GM23338 (cell line): Measurements from ENCODE around the gene IMMP2L. TPM values are rescaled to one million over a fixed set of nuclear protein-coding genes. Genes with fewer than 3 reads are reported as not detected.

ENCODE experiments used
- ATAC-seq: fragments of 200-7000 bp; cut with Tn5 transposase; 3 replicates; pipeline ENCODE4 v1.9.1; 2020
- DNase-seq: peaks from one replicate; pipeline ENCODE4 v3.0.0-alpha.2; 2015; ENCODE audit warnings: low spot score
- H2AFZ ChIP-seq: fragments of 200-600 bp; sonication (generic); 2 replicates; pipeline ENCODE4 v1.8.0; 2016; ENCODE audit warnings: antibody characterized with exemption, mild to moderate bottlenecking, moderate library complexity
- H3F3A ChIP-seq: fragments of 200-600 bp; sonication (generic); replicated peaks from 2 replicates; pipeline ENCODE4 v1.8.0; 2017; ENCODE audit warnings: antibody characterized with exemption, mixed run types, low read depth
- H3K27ac ChIP-seq: fragments of 200-600 bp; sonication (generic); 2 replicates; pipeline ENCODE4 v1.6.1; 2016; ENCODE audit warnings: low read depth
- H3K27me3 ChIP-seq: fragments of 200-600 bp; sonication (generic); 2 replicates; pipeline ENCODE4 v1.8.0; 2016; ENCODE audit warnings: mild to moderate bottlenecking, mixed run types, moderate library complexity; ENCODE audit not compliant: insufficient read depth
- H3K36me3 ChIP-seq: fragments of 200-600 bp; sonication (generic); 2 replicates; pipeline ENCODE4 v1.8.0; 2016; ENCODE audit warnings: mild to moderate bottlenecking; ENCODE audit not compliant: insufficient read depth
- H3K4me1 ChIP-seq: fragments of 200-600 bp; sonication (generic); 2 replicates; pipeline ENCODE4 v1.8.0; 2016; ENCODE audit warnings: mild to moderate bottlenecking, moderate library complexity; ENCODE audit not compliant: insufficient read depth
- H3K4me2 ChIP-seq: fragments of 200-600 bp; sonication (generic); 2 replicates; pipeline ENCODE4 v1.7.1; 2017; ENCODE audit warnings: mixed run types
- H3K4me3 ChIP-seq: fragments of 200-600 bp; sonication (generic); 2 replicates; pipeline ENCODE4 v1.6.1; 2016; ENCODE audit warnings: mixed run types
- H3K79me2 ChIP-seq: fragments of 200-600 bp; sonication (generic); replicated peaks from 2 replicates; pipeline ENCODE4 v1.8.0; 2017; ENCODE audit warnings: mild to moderate bottlenecking; ENCODE audit not compliant: insufficient read depth
- H3K9me2 ChIP-seq: fragments of 200-600 bp; sonication (generic); 2 replicates; pipeline ENCODE4 v1.8.0; 2017; ENCODE audit not compliant: insufficient read depth
- H4K20me1 ChIP-seq: fragments of 200-600 bp; sonication (generic); replicated peaks from 2 replicates; pipeline ENCODE4 v1.8.0; 2017; ENCODE audit warnings: mild to moderate bottlenecking; ENCODE audit not compliant: insufficient read depth
- H3K27ac Mint-ChIP-seq: 2 replicates; pipeline ENCODE4 v1.8.0; 2020; ENCODE audit warnings: inconsistent platforms, mild to moderate bottlenecking, moderate library complexity, mixed read lengths
- H3K27me3 Mint-ChIP-seq: 3 replicates; pipeline ENCODE4 v1.8.0; 2022; ENCODE audit warnings: low read depth, mild to moderate bottlenecking, moderate library complexity, mixed read lengths, inconsistent platforms; ENCODE audit not compliant: insufficient read depth, poor library complexity
- H3K36me3 Mint-ChIP-seq: 3 replicates; pipeline ENCODE4 v1.8.0; 2021; ENCODE audit warnings: low read depth, mild to moderate bottlenecking, inconsistent platforms, moderate library complexity, mixed read lengths
- H3K4me1 Mint-ChIP-seq: 3 replicates; pipeline ENCODE4 v1.8.0; 2020; ENCODE audit warnings: mild to moderate bottlenecking, inconsistent platforms, mixed read lengths
- H3K4me3 Mint-ChIP-seq: 3 replicates; pipeline ENCODE4 v1.8.0; 2021; ENCODE audit warnings: moderate library complexity, mild to moderate bottlenecking, inconsistent platforms, mixed read lengths
- H3K9me3 Mint-ChIP-seq: 3 replicates; pipeline ENCODE4 v1.8.0; 2020; ENCODE audit warnings: moderate library complexity, mild to moderate bottlenecking, inconsistent platforms, mixed read lengths
- CTCF ChIP-seq, 2 experiments: fragments of 200-600 bp in 1 of 2; sonication (generic) in 1 of 2; conservative IDR thresholded peaks; 2 replicates each; pipeline versions ENCODE4 v1.5.1 to v1.6.1; 2016 to 2017; ENCODE audit warnings: antibody characterized with exemption in 2 of 2, low read depth in 2 of 2, mild to moderate bottlenecking in 2 of 2, moderate library complexity in 1 of 2
- ETS1 ChIP-seq: IDR thresholded peaks from 2 replicates; pipeline ENCODE4 v1.6.1; 2016; ENCODE audit warnings: antibody characterized with exemption
- NANOG ChIP-seq: IDR thresholded peaks from 2 replicates; pipeline ENCODE4 v1.6.1; 2016; ENCODE audit warnings: antibody characterized with exemption, borderline replicate concordance
- ZNF462 ChIP-seq: fragments of 250-450 bp; sonication (Bioruptor Pico); IDR thresholded peaks from 2 replicates; pipeline ENCODE4 v1.5.0; 2020; ENCODE audit warnings: mild to moderate bottlenecking, moderate library complexity
- polyA plus RNA-seq: library from polyadenylated mRNA; unstranded; fragments of >200 nt; fragmentation: Nextera tagmentation; extraction: Ambion mirVana; gene quantifications from 2 replicates; pipeline ENCODE4 v1.2.1, GENCODE V29; 2016
- total RNA-seq: library from RNA; depleted of rRNA; stranded (reverse); fragments of >200 nt; shearing (Covaris generic); gene quantifications from 2 replicates; pipeline ENCODE4 v1.2.3, GENCODE V29; 2014

The IMMP2L gene
- total and polyA plus RNA-seq, 2 experiments from 2014 or later: 7.3 to 14.0 TPM

GRCh38 chr7:111092406-111093236 is 469.7 kb downstream of the IMMP2L start:
- Histone ChIP-seq H4K20me1 (no peaks in the 10 kb centered on the region), H3K79me2 (no peaks in the 10 kb centered on the region), H3K27ac (no peak overlapping the region), H3K27me3 (no peaks in the 10 kb centered on the region), H3K4me2 (peak overlapping the region; percentile 17; the same call in 1 of the 2 replicates), H3K9me2 (no peaks in the 10 kb centered on the region), H3K4me3 (no peak overlapping the region), H3F3A (no peaks in the 10 kb centered on the region), H2AFZ (no peak overlapping the region), H3K36me3 (no peaks in the 10 kb centered on the region), H3K4me1 (peaks cover 58% of the 10 kb centered on the region)
- H3K4me1 Mint-ChIP-seq: peaks cover 66% of the 10 kb centered on the region
- no peaks in the 10 kb centered on the region for H3K36me3 Mint-ChIP-seq
- no peak overlapping the region for H3K4me3 Mint-ChIP-seq
- peaks cover 1% of the 10 kb centered on the region for H3K27me3 Mint-ChIP-seq
- H3K27ac Mint-ChIP-seq: peak overlapping the region; percentile 55
- no peaks in the 10 kb centered on the region for H3K9me3 Mint-ChIP-seq
- TF ChIP-seq NANOG (no peak), CTCF (conservative IDR thresholded peaks at IDR 0.05; ENCODE audit: low read depth in 2 of 2) (no peak), ETS1 (no peak), ZNF462 (CRISPR knock-in tag) (no peak)
- ATAC-seq: no peak
- no peak for DNase-seq
